Brain microvascular endothelial cell (primary cell): ENCODE measurements around the gene MTOR.
"Not testable (repeated sequence)": the region's sequence is repeated elsewhere in the genome, so short reads cannot be mapped to it uniquely, and the experiment has no call there.

Experiments
- DNase-seq: peaks from one replicate; pipeline ENCODE4 v3.0.0-alpha.2; 2020
- H3K27ac ChIP-seq: fragments of 250-450 bp; sonication (Bioruptor Pico); 2 replicates; pipeline ENCODE4 v1.5.1; 2020; ENCODE audit warnings: mild to moderate bottlenecking, moderate library complexity
- H3K27me3 ChIP-seq: fragments of 250-450 bp; sonication (Bioruptor Pico); replicated peaks from 2 replicates; pipeline ENCODE4 v1.5.1; 2020; ENCODE audit warnings: mild to moderate bottlenecking
- H3K36me3 ChIP-seq: fragments of 250-450 bp; sonication (Bioruptor Pico); replicated peaks from 2 replicates; pipeline ENCODE4 v1.5.1; 2020; ENCODE audit warnings: mild to moderate bottlenecking
- H3K4me3 ChIP-seq: 2 replicates; pipeline ENCODE4 v1.5.1; 2011; ENCODE audit warnings: low read depth, mild to moderate bottlenecking, control low read depth, low read length, moderate library complexity
- CTCF ChIP-seq: IDR thresholded peaks from 2 replicates; pipeline ENCODE4 v1.5.1; 2011; ENCODE audit warnings: low read depth, mild to moderate bottlenecking, moderate library complexity, low read length, control low read depth, inconsistent platforms; ENCODE audit errors: missing control alignments
- in situ Hi-C: cut with HindIII; loops from 2 replicates; pipeline ENCODE4 v1.10.0; 2017; ENCODE audit warnings: low sequenced_read_pairs, low pct_ligation_motif_present

MTOR gene

DNA sequence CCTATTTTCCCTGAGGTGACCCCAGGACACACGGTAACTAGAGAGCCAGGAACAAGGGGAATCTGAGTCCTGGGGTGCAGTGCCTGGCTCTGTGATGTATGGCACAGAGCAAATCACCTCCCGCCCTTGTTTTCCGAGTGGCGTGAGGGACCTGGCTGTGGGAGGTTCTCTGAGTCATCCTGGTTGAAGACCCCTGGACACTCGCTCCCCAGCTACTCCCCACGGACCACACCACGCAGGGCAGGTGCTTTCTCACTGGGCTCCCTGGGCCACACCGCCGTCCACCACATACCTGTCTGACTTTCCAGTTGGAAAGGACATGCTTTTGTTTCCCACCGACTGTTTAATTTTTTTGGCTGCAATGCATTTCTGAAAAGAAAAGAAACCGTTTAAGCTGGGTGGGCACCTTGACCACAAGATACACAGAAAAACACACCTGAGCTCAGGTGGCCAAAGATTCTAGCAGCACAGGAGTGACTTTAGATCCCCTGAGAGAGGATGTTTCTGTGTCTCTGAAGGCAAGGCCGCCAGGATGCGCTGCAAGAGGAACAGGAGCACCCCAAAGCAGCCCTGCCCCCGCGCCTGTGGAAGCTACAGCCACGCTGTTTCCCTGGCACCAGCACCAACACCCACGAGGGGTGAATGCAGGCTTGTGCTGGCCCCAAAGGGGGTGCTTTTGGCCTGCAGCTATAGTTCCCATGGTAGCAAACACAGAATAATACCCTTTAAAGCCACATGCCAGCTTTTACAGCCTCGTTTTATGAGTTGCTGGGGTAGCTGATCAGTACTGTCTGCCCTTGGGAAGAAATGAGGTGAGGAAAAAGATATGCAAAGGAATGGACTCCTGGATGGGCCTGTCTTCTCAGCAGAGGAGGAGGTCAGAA, 194.4 kb downstream of the MTOR start:
- H3K4me3 ChIP-seq = no peak overlapping the region
- H3K27me3 ChIP-seq = no peaks in the 10 kb centered on the region
- in situ Hi-C loops = no loop called here
- H3K27ac ChIP-seq = no peak overlapping the region
- H3K36me3 ChIP-seq = peaks cover 70% of the 10 kb centered on the region
- no peak for DNase-seq
- TF ChIP-seq CTCF = no peak

DNA sequence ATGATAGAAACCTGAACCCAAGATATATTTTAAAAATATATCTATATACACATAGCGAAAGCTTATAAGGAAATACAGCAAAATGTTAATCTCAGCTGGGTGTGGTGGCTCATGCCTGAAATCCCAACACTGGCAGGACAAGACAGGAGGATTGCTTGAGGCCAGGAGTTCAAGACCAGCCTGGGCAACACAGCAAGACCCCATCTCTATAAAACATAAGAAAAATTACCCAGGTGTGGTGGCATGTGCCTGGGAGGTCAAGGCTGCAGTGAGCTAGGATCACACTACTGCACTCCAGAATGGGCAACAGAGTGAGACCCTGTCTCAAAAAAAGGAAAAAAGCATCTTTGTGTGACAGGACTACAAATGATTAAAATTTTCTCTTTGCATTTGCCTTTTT, 196.6 kb downstream of the MTOR start:
- H3K4me3 ChIP-seq = no peak overlapping the region
- in situ Hi-C loops = no loop called here
- H3K36me3 ChIP-seq = peaks cover 49% of the 10 kb centered on the region
- no peak for TF ChIP-seq CTCF
- H3K27ac ChIP-seq = no peak overlapping the region
- DNase-seq = no peak
- no peaks in the 10 kb centered on the region for H3K27me3 ChIP-seq

- peaks cover 44% of the 10 kb centered on the region for H3K36me3 ChIP-seq
- no peak for DNase-seq
Measured at GRCh38 chr1:11064942-11065341, 197.4 kb downstream of the MTOR start.

DNA sequence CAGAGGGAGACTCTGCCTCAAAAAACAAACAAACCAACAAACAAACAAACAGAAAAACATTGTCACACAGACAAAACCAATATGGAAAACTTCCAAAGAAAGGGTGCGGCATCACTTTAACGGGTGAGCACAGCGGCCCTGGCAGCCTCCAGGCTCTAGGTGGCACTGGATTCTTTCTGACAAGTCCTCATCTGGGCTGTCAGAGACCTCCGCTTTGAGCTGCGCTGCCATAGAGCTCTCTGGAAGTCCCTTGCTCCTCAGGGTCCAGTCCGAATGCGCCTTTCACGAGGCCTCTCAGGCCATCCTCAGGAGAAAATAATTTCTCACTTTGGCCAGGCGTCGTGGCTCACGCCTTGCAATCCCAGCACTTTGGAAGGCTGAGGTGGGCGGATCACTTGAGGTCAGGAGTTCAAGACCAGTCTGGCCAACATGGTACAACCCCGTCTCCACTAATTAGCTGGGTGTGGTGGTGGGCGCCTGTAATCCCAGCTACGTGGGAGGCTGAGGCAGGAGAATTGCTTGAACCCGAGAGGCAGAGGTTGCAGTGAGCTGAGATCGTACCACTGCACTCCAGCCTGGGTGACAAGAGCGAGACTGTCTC, 198.3 kb downstream of the MTOR start:
- H3K4me3 ChIP-seq, H3K27me3 ChIP-seq, DNase-seq, in situ Hi-C loops, H3K27ac ChIP-seq: not testable (repeated sequence)
- H3K36me3 ChIP-seq = peaks cover 36% of the 10 kb centered on the region

More at GRCh38 chr1:11064942-11065341, 197.4 kb downstream of the MTOR start:
- in situ Hi-C loops = no loop called here
- Histone ChIP-seq H3K27ac (no peak overlapping the region), H3K4me3 (no peak overlapping the region), H3K27me3 (no peaks in the 10 kb centered on the region)
- no peak for TF ChIP-seq CTCF

DNA sequence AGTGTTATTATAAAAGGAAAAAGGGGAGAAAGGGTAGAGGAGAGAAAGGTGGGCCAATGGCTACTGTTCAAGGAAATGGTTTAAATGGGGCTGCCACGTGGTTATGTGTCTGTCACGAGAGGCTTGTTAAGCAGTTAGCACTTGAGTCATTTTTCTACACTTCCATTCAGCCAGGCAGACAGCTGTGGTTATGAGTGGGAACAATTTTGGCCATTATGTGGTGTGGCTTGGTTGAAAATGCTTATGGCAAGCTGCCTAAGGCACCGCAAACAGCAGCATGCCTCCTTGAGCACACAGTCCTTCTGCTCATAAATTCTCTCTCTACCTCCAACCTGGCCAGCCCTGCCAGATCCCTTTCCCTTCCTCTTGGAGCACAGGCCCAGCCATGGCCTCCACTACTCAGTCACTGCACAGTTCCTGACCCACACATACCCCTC, 199.4 kb downstream of the MTOR start:
- no peak for DNase-seq
- peaks cover 29% of the 10 kb centered on the region for H3K36me3 ChIP-seq
- H3K4me3 ChIP-seq = no peak overlapping the region
- no peak for TF ChIP-seq CTCF
- H3K27me3 ChIP-seq = no peaks in the 10 kb centered on the region
- no peak overlapping the region for H3K27ac ChIP-seq
- in situ Hi-C loops = no loop called here

- in situ Hi-C loops = no loop called here
- H3K36me3 ChIP-seq = peaks cover 26% of the 10 kb centered on the region
Measured at GRCh38 chr1:11061652-11062365, 200.5 kb downstream of the MTOR start.

More at GRCh38 chr1:11061652-11062365, 200.5 kb downstream of the MTOR start:
- no peak for TF ChIP-seq CTCF
- no peak for DNase-seq
- Histone ChIP-seq H3K27me3 (no peaks in the 10 kb centered on the region), H3K4me3 (no peak overlapping the region), H3K27ac (no peak overlapping the region)
